IMR-90 (cell line): ENCODE measurements around the gene PARD3.

Experiments
- BHLHE40 ChIP-seq: fragments of 150-350 bp; IDR thresholded peaks from 2 replicates; pipeline ENCODE4 v1.6.1; 2016; ENCODE audit warnings: mild to moderate bottlenecking, low read depth, low read length
- CHD1 ChIP-seq: IDR thresholded peaks from 2 replicates; pipeline ENCODE4 v1.6.1; 2012; ENCODE audit warnings: low read depth, low read length, improper control_type of control experiment
- CTCF ChIP-seq: conservative IDR thresholded peaks from 2 replicates; pipeline ENCODE4 v1.5.1; 2012; ENCODE audit warnings: mild to moderate bottlenecking, low read depth, low read length, improper control_type of control experiment
- ELK1 ChIP-seq: fragments of 150-350 bp; IDR thresholded peaks from 2 replicates; pipeline ENCODE4 v1.6.1; 2016; ENCODE audit warnings: low read depth, mild to moderate bottlenecking, low read length, moderate library complexity, borderline replicate concordance
- MAFK ChIP-seq: IDR thresholded peaks from 2 replicates; pipeline ENCODE4 v1.6.1; 2012; ENCODE audit warnings: low read depth, low read length, improper control_type of control experiment
- MAZ ChIP-seq: IDR thresholded peaks from 2 replicates; pipeline ENCODE4 v1.6.1; 2012; ENCODE audit warnings: low read depth, mild to moderate bottlenecking, low read length, improper control_type of control experiment, moderate library complexity, borderline replicate concordance
- MXI1 ChIP-seq: IDR thresholded peaks from 2 replicates; pipeline ENCODE4 v1.6.1; 2012; ENCODE audit warnings: low read depth, mild to moderate bottlenecking, low read length, moderate library complexity, borderline replicate concordance
- NFE2L2 ChIP-seq: fragments of 150-350 bp; IDR thresholded peaks from 2 replicates; pipeline ENCODE4 v1.6.1; 2016; ENCODE audit warnings: low read depth, mild to moderate bottlenecking, low read length
- POLR2A ChIP-seq: IDR thresholded peaks from 2 replicates; pipeline ENCODE4 v1.6.1; 2012; ENCODE audit warnings: mild to moderate bottlenecking, low read depth, low read length
- RAD21 ChIP-seq: IDR thresholded peaks from 2 replicates; pipeline ENCODE4 v1.6.1; 2012; ENCODE audit warnings: low read length, improper control_type of control experiment
- RCOR1 ChIP-seq: IDR thresholded peaks from 2 replicates; pipeline ENCODE4 v1.6.1; 2012; ENCODE audit warnings: mild to moderate bottlenecking, low read length, improper control_type of control experiment; ENCODE audit not compliant: insufficient replicate concordance
- RFX5 ChIP-seq: IDR thresholded peaks from 2 replicates; pipeline ENCODE4 v1.8.0; 2012; ENCODE audit warnings: low read depth, mild to moderate bottlenecking, low read length, moderate library complexity
- SMC3 ChIP-seq: fragments of 150-350 bp; IDR thresholded peaks from 2 replicates; pipeline ENCODE4 v1.6.1; 2016; ENCODE audit warnings: low read depth, mild to moderate bottlenecking, antibody characterized with exemption, low read length, moderate library complexity
- USF2 ChIP-seq: fragments of 150-350 bp; IDR thresholded peaks from 2 replicates; pipeline ENCODE4 v1.6.1; 2017; ENCODE audit warnings: mild to moderate bottlenecking, antibody characterized with exemption, low read length, low read depth

GRCh38 chr10:34222359-34222758 lies 592.7 kb downstream of the PARD3 start:
- TF ChIP-seq CTCF (no peak), ELK1 (no peak), BHLHE40 (no peak), NFE2L2 (no peak), POLR2A (no peak), MAZ (no peak), USF2 (no peak), MXI1 (no peak), SMC3 (no peak), RAD21 (no peak), RCOR1 (no peak), CHD1 (no peak), MAFK (no peak), RFX5 (no peak)
